GM21447 (cell line): Measurements from ENCODE around the gene MEPCE.
"Not testable (repeated sequence)": the region's sequence is repeated elsewhere in the genome, so short reads cannot be mapped to it uniquely, and the experiment has no call there.

ENCODE experiments used
- ATAC-seq: cut with Tn5 transposase; IDR thresholded peaks from one replicate; pipeline ENCODE4 v1.9.1; 2021; ENCODE audit not compliant: unreplicated experiment

Gene MEPCE

GRCh38 chr7:100433592-100434296 lies 4.1 kb downstream of the MEPCE start:
- ATAC-seq = no peak

DNA sequence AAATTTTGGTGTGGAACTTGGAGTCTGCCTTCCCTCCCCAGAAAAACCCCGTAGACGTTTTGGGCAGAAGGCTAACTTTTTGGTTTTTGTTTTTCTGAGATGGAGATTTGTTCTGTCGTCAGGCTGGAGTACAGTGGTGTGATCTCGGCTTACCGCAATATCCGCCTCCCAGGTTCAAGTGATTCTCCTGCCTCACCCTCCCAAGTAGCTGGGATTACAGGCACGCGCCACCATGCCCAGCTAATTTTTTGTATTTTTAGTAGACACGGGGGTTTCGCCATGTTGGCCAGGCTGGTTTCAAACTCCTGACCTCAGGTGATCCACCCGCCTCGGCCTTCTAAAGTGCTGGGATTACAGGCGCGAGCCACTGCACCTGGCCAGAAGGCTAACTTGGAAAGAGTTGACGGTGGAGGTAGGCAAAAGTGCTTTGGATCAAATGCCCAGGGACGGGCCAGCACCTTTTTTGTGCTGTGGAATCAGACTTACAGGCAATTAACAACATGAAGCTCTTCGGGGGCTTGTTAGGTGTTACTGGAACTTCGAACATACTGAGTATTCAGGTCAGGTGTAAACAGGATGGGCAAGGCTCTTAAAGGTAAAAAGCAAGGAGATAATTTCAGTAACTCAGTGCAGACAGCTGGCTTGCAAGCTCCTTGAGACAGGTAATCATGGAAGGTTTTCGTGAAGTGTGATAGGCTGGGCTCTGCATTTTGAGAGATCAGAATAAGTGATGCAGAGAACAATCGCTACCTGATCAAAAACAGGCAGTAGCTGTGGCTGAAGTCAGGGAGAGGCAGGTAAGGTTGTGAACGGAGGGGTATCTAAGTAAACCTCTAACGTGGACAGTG lies 4.9 kb downstream of the MEPCE start:
- ATAC-seq = no peak

DNA sequence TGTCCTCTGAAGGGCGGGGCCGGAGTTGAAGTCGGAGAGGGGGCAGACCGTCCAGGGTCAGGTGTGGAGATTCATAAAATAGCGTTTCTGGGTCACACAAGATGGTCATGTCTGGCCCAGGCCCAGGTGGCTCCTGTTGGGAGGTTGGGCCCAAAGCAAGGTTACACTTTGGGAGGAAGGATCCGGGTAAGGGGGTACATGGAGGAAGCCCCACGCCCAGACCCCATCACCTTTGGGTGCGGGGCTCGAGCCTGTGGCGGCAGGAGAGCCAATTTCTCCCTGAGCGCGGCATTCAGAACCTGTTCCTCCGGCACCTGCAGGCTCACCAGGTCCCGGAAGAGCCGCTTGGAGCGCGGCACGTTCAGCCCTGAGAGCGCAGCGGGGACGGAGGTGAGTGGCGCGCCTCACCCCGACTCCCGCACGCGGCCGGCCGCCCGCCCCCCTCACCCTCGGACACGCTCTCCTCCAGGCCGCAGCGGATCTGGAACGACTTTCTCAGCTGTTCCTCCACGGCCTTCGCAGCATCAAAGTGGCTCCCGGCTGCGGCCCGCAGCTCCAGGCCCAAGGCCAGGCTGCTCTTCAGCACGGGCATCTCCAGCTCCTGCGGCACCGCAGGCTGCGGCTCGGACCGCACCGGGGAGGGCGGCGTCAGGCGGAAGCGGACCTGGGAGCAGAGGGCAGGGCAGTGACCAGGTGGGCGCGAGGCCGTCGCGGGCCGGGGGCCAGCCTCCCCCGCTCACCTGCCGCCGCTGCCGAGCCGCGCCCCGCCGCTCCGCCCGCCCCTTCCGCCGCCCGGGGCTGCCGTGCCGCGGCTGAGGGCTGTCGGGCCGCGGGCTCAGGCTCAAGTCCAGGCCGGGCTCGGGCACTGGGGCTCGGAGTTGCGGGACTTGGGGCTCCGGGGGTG lies 6.0 kb downstream of the MEPCE start:
- ATAC-seq = peak; percentile 26

- no peak for ATAC-seq
Observed at GRCh38 chr7:100437150-100438100, 7.8 kb downstream of the MEPCE start.

DNA sequence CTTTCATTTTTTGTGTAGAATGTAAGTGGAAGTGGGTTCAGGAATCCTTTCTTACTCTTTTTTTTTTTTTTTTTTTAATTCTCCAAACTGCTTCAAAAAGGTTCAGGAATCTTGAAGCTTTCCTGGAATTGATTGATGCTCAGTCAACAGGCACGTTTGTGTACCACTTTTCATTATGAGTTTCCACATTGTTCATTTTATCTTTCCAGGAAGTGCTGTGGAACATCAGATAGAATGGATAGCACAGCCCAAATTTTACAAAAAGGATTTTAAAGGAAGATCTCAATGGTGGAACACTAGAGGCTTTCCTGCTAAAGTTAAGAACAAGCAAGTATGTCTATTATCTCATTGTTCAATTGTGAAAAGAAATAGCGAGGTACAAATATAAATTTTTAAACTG lies 8.5 kb downstream of the MEPCE start:
- no peak for ATAC-seq

DNA sequence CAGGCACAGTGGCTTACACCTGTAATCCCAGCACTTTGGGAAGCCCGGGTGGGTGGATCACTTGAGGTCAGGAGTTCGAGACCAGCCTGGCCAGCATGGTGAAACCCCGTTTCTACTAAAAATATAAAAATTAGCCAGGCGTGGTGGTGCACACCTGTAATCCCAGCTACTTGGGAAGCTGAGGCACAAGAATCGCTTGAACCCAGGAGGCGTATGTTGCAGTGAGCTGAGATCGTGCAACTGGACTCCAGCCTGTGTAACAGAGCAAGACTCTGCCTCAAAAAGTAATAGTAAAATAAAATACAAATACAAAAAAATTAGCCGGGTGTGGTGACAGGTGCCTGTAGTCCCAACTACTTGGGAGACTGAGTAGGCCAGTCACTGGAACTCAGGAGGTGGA lies 9.1 kb downstream of the MEPCE start:
- ATAC-seq = not testable (repeated sequence)

DNA sequence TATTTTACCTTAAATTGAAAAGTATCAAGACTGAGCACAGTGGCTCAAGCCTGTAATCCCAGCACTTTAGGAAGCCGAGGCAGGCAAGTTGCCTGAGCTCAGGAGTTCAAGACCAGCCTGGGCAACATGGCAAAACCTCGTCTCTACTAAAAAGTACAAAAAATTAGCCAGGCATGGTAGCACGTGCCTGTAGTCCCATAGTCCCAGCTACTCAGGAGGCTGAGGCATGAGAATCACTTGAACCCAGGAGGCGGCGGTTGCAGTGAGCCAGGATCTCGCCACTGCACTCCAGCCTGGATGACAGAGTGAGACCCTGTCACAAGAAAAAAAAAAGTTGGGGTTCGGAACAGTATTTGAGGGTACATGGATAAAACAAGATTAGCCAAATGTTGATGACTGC lies 9.6 kb downstream of the MEPCE start:
- not testable (repeated sequence) for ATAC-seq

DNA sequence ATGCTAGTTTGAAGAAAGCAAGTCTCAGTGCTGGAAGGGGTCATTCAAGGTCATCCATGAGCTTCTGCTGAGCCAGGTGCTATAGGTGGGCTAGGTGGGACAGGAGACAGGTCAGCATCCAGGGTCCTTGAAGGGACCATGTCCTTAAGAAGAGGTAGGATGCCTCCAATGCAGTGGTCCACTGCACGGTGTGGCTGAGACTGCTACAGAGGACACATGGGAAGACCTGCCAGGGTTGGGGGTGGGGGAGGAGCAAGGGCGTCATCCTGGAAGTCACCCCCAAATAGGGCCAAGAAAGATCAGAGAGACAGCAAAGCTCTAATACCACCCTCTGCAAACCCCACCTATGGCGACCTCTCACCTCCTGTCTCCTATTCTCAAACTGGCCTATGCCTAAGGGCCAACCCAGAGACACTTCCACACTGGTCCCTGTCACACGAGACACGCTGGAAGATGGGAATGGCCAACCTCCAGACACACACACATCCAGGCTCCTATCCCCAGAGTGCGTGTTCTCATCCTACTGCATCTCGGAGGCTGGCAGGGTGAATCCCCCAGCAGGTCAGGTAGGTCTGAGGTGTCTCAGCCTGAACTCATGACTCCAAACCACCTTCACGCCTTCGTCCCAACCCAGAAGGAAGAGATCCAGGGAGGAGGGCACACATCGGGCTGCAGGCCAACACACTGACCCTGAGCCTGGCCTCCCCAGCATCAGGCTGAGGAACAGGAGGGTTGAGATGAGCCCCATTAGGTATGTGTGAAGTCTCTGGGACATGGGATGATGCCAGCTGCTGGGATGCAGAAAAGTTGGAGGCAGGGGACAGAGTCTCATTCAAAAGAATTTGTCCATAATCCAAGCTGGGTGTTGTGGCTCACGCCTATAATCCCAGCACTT lies 12.3 kb downstream of the MEPCE start:
- no peak for ATAC-seq

GRCh38 chr7:100443096-100443840 lies 13.6 kb downstream of the MEPCE start:
- ATAC-seq = no peak

DNA sequence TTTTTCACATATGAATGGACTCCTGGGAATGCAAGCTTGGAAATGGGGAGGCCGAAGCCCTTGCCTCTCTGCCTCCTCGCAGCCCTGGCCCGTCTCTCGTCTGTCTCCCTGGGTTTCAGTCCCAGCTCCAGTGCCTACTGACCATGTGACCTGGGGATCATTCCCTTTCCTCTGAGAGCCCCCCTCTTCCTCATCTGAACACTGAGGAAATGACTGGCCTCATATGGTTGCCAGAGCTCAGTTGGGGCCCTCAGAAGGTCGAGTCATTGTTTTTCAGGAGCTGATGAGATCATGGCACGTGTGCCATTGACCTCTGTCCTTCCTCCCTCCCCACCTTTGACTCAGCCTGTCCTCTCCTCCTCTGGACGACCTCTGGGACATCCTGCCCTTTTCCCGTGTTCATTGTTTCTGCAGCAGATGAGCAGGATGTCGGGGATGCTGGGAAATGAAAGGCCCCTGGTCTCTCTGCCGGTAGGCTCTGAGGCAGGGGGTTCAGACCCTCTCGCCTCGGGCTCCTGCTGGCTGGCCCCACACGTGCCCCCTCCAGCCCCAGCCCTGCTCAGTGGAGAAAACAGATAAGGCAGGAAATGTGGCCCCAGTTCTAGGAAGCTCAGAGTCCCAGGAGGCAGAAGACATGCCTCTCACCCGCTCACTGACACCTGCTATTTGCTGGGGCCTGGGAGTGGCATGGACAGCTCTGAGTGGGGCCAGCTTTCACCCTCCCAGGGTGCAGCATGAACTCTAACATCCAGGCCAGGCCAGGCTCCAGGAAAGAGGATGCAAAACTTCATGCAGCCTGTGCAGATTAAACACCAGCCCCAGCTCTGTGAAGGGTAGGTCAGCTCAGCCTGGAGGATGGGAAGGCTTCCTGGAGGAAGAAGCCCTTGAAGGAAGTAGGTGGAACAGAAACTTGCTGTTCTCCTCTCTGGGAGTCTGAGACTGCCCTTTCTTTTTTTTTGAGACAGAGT lies 15.0 kb downstream of the MEPCE start:
- no peak for ATAC-seq

- ATAC-seq = no peak
Observed at GRCh38 chr7:100446040-100446439, 16.4 kb downstream of the MEPCE start.

GRCh38 chr7:100447363-100447762 lies 17.7 kb downstream of the MEPCE start:
- ATAC-seq = not testable (repeated sequence)

DNA sequence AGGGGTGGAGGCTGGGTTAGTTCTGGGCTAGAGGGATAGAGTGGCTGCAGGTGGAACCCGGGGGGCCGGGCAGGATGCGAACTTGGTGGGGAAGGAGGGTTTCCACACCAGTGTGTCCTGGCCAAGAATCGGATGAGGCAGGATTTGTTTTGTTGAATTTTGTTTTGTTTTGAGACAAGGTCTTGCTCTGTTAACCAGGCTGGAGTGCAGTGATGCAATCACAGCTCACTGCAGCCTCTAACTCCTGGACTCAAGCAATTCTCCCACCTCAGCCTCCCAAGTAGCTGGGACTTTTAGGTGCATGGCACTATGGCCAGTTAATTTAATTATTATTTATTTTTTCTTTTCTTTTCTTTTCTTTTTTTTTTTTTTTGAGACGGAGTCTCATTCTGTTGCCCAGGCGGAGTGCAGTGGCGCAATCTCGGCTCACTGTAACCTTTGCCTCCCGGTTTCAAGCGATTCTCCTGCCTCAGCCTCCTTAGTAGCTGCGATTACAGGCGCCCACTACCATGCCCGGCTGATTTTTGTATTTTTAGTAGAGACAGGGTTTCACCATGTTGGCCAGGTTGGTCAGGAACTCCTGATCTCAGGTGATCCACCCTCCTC lies 19.7 kb downstream of the MEPCE start:
- ATAC-seq = no peak

GRCh38 chr7:100452513-100452912 lies 22.9 kb downstream of the MEPCE start:
- ATAC-seq = no peak

DNA sequence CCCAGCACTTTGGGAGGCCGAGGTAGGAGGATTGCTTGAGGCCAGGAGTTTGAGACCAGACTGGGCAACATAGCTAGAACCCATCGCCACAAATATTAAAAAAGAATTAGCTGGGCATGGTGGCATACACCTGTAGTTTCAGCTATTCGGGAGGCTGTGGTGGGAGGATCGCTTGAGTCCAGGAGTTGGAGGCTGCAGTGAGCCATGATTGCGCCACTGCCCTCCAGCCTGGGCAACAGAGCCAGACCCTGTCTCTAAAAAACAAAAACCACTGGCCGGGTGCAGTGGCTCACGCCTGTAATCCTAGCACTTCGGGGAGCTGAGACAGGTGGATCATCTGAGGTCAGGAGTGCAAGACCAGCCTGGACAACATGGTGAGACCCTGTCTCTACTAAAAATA lies 24.2 kb downstream of the MEPCE start:
- not testable (repeated sequence) for ATAC-seq

DNA sequence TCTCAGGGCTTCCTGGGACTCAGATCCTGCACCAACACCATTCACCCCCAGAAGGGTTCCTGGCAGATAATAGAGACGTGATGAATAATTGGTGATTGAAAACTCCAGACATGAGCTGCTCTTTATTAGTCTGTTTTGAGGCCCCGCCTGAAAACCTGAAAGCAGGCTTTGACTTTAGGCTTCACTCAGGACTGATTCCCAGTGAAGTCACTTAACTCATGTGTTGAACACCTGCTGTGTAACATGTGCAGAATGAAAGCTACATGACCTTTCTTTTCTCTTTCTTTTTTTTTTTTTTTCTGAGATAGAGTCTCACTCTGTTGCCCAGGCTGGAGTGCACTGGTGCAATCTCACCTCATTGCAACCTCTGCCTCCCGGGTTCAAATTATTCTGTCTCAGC lies 25.6 kb downstream of the MEPCE start:
- no peak for ATAC-seq

DNA sequence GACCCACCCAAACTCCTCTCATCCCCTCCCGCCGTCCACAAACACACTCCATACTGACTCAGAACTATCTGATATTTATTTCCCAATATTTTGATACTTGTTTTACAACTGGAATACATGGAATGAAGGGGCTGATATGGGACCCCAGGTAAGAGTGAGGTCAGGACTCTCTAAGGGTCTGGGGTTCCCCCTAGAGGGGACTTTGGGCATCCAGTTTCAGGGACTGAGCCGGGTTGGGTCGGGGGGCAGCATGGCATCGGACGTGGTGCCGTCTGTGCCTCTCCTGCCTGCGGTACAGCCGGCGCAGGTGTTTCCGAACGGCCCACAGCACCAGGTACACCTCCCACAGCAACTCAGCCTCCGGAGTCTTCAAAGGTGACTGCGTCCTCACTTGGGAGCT lies 26.9 kb downstream of the MEPCE start:
- no peak for ATAC-seq
